Activated CD4-positive, alpha-beta T cell treated with anti-CD3 and anti-CD28 coated beads, Interleukin-2, Interleukin-4, amounts not matched to agents 100 ng/mL and 50 ng/mL, durations not matched to agents 16 hours and 8 hours (primary cell): Measurements from ENCODE around the gene CNR2.
A peak's percentile ranks its signal among the peaks of the same experiment; 100 is the strongest.
"Not testable (repeated sequence)": the region's sequence is repeated elsewhere in the genome, so short reads cannot be mapped to it uniquely, and the experiment has no call there.

ENCODE experiments used
- DNase-seq: peaks from one replicate; pipeline ENCODE4 v3.0.0-alpha.2; 2020; ENCODE audit warnings: low spot score

Gene CNR2

DNA sequence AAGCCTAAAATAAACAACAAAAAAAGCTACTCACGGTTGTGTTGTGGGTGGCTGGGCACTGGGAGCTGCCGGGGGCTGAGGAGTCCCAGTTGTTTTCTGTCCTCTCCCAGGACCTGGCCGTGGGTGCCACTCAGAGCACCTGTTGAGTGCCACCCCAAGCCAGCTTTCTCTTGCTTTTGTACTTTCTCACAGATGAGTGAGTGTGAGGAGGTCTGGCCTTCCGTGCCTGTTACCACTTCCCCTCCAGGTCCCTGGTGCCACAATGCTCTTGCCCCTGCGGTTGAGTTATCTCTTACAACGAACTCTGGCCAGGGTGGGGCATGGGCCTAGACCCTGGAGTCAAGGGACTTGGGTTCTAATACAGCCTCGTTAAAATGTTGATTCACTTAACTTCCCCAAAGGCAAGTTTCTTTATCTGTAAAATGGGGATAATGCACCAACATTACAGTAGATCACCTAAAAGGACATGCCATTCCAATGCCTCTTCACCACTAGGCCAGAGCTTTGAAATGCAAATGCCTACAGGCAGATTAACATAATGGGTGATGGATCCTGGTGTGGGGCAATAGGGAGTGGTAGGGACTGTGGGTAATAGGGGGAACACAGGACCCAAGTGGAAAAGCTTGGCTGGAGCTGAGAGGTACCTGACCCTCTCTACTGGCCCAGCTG, at the start of gene CNR2:
Gene CNR2 (minus strand): TSS at position 151 of the 669 bp plus-strand sequence. CDS start 37,745 bp downstream, outside the sequence.
- DNase-seq = no peak

DNA sequence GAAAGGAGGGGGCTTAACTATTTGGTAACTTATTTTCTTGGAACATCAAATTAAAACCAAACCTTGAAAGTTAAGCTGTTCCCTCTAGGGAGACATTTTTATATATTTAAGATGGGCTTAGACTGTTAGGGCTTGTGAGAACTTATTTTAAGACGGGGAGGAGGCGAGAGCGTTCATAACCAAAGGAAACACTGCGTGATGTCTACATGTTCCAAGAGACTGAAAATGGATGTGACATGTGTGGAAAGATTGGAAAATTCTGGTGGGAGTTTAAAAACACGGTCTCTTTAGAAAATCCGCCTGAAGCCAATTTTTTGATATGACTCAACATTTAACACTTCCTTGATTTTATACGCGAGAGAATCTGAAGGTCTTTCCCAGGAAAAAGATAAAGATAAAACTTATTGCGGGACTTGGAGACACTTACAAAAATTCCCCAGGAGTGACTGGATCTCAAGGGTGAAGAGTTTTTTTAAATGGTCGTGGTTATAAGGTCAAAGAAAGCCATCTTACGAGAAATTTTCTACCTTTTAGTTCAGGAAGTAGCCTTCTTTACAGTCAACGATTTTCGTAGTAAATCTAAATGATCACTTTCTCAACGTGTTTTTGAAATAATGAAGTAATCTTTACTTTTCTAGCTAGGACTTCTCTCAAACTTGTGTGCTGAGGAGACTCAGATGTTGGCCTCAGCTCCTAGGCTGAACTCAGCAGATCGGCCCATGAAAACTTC, 47.3 kb upstream of the CNR2 start:
- no peak for DNase-seq

DNA sequence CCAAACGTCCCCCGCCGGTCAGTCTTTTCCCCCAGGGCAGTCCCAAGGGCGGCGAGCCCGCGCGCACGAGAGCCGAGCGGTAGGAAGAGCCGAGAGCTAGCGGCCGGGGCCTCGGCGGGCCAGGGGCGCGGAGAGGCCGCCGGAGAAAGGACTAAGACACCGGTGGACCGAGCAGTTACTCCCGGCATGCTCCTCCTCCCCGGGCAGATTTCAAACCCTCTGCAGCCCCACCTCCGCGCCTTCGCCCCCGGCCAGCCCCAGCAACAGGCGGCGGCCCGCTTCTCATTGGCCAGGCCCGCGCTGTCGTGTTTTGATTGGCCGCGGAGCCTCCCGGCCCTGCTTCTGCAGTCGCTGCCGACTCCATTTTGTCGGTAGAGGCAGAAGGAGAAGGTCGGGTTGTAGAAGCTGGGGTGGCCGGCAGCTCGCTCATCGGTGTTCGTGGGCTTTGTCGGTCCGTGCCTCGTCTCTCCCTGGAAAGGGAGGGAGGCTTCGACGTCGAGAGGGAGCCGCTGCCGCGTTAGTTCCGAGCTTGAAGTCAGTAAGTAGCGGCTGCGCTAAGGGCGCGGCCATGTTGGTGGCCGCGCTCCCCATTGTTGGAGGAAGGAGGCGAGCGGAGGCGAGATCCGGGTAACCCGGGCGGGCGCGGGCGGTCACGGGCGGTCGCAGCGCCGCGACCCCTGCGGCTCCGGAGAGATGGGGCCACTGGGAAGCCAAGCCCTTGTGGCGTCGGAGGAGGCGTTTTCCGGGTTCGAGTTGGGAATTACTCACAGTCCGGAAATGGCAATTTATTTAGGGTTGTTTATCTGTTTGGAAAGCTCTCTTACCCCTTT, 46.5 kb upstream of the CNR2 start, which contains the start of gene PNRC2:
Gene PNRC2 (plus strand): TSS at position 368 of the 830 bp plus-strand sequence. CDS start 1,630 bp downstream, outside the sequence.
- DNase-seq = peak; percentile 98

DNA sequence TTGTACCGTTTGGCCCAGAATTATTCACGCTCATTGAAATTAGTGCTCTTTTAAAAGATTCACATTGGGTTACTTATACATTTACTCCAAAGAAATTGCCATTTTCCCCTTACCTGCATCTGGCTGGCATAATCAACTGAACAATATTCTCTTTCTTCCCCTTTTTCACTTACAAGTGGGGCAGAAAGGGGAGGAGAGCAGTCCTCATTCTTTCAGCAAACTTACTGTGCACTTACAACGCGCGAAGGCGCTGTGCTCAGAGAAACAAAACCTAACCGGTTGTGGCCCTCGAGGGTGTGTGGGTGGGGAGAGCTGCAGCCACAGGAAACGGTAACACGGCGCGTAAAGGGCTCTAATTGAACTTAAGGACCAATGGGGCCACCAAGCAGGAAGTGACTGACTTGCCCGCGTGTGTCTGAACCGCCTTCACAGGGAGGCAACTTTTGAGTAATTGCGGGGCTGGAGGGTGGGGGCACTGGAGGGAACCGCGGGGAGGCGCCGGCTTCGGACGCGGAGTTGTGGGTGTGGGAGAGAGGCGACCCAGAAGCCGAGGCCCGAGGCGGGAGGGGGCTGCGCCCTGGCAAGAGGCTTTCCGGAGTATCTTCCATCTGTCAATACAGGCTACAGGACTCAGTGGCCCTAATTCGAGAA, 45.8 kb upstream of the CNR2 start:
- DNase-seq = peak; percentile 97

DNA sequence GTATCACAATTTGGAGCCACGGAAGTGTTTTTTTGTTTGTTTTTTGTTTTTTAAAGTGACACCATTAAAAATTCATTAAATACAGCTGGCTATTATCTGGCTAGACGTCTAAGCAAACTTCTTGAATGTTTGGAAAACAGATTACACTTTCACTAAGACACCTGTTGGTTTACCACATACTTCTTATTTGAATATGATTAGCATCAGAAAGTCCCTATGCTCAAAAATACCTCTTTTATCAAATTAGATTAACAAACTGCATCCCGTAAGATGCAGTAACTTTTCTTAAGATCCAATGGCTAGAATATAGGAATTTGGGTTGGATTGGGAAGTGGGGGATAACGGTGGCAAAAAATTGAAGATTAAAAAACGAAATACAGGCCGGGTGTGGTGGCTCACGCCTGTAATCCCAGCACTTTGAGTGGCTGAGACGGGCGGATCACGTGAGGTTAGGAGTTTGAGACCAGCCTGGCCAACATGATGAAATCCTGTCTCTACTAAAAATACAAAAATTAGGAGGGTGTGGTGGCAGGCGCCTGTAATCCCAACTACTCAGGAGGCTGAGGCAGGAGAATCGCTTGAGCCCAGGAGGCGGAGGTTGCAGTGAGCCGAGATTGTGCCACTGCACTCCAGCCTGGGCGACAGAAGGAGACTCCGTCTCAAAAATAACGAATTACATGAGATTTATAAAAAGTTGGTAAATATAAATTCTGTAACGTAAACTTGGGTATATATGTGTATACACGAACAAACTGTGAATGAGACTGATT, 45.1 kb upstream of the CNR2 start:
- DNase-seq = not testable (repeated sequence)

DNA sequence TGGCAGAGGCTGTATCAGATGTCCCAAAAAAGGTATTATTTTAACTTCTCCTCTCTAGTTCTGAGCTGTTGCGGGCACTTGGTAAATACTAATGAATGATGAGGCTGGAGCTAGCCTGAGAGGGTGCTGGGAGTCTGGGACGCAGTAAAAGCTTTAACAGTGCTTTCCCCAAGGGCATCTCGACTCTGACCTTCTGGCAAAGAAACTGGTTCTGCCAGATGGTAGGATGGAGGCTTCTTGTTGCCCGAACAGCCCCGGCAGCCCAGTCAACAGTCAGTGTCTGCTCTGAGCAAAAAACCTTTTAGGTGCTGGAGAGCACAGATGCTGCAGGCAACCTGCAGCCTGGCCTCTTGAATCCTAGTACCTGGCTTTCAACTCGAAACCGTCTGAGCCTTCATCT, 43.9 kb upstream of the CNR2 start:
- DNase-seq = no peak

DNA sequence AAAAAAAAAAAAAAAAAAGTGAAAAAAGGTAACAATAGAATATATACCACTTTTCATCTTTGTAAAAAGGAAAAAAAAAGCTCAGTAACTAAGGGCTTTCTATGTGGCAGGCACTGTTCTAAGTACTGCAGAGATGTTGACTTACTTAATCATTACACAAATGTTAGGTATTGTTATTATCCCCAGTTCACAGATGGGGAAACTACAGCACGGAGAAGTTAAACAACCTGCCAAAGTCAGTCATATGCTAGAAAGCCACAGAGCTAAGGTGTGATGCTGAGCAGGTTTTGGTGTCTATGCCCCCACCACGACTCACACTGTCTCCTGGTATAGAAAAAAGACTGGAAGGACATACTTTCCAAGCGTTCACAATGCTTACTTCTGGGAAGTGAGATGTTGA, 39.9 kb upstream of the CNR2 start:
- no peak for DNase-seq

DNA sequence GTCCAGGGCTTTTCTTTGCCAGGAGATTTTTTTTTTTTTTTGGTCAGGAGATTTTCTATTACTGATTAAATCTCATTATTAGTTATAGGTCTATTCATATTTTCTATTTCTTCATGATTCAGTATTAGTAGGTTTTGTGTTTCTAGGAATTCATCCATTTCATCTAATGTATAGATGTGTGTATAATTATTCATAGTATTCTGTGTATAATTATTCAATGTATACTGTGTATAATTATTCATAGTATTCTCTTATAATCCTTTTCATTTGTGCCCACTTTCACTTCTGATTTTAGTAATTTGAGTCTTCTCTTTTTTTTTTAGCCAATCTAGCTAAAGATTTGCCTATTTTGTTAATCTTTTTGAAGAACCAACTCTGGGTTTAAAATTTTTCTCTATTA, 34.2 kb upstream of the CNR2 start:
- DNase-seq = no peak

DNA sequence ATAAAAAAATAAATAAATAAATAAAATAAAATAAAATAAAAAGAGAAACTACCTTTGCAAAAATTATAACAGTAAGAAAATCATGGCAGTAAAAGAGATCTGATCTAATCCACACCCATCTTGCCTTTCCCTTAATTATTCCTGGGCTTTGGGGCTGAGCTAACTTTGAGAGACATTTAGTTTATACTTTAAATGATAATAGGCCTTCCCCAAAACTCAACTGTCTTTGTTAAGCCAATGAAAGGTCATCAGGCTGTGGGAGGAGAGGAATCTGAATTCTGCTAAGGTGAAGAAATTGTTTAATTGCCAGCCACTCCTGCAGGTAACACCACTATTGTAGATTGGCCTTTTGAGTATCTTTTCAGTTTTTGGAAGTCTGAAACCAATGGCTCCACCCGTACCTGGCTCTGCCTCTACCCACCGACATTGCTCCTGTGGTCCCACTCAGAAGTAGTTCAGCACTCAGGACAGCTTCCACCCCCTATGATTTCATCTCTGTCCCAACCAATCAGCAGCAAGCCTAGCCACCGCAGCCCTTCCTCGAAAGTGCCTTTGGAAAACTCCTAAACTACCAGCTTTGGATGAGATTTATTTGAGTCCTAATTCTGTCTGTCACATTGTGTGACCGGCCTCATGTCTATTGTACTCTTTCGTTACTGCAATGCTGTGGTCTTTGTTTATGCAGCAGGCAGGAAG, 23.5 kb upstream of the CNR2 start:
- DNase-seq = no peak

DNA sequence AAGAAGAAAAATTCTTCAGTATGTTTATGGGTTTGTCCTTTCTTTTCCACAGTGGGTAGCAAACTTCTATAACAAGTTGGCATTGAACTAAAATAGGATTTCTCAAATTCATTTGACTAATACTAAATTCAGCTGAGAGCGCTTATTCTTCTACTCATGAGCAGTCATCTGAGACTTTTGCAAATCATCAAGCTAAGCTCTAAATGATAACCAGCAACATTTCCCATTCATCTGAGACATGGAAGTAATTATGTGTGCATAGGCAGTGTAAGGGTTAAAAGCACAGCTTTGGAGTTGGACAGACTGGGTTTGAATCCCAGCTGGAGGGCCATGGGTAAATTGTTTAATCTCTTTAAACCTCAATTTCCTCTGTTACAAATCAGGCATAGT, 18.3 kb upstream of the CNR2 start:
- DNase-seq = no peak

DNA sequence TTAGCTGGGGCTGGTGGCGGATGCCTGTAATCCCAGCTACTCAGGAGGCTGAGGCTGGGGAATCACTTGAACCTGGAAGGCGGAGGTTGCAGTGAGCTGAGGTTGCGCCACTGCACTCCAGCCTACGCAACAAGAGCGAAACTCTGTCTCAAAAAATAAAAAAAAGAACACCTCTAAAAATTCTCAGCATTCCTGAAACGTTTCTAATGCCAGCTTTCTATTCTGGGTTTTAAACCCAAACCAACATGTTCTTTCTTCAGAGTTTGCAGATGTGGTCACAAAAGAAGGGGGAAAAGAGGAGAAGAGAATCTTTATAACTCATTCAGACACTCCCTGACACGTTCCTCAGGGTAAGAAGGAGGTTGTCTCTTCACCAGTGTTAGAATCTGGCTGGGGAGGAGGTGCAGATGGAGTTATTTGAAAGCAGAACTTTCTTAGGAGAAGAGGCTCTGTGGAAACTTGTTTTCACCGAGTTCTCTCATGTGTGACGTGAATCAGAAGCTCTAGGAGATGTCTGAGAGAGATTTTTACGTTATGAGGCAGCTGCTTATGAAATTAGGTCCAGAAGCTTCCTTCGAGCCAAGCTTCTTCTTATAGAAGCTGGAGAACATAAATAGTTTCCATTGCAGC, 17.8 kb upstream of the CNR2 start:
- no peak for DNase-seq

DNA sequence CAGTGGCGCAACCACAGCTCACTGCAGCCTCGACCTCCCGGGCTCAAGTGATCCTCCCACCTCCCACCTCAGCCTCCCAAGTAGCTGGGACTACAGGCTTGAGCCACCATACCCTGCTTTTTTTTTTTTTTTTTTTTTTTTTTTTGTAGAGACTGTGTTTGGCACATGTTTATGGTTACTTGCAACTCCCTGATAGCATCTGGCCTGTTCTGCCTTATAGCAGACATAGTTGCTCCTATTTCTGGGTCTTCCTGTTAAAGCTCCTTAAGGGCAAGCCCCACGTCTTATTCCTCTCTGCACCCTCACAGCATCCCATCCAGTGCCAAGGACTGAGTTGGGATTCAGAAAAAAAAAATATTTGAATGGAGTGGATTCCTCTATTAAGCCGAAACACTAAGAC, 17.1 kb upstream of the CNR2 start:
- DNase-seq = no peak

DNA sequence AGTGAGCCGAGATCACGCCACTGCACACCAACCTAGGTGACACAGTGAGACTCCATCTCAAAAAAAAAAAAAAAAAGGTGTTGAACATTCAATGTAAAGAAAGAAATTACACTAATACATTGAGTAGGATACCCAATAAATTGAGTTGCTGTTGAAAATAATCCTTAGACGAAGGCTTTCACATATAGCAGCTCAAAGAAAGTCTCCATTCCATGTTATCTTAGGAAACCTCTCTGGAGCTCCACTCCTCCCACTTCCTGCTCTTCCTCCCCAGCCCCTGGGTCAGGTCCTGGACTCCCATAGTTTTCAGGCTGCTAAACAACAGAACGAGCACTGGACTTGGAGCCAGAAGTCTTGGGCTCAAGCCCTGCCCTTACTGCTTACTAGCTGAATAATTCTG, 15.6 kb upstream of the CNR2 start:
- DNase-seq = no peak

DNA sequence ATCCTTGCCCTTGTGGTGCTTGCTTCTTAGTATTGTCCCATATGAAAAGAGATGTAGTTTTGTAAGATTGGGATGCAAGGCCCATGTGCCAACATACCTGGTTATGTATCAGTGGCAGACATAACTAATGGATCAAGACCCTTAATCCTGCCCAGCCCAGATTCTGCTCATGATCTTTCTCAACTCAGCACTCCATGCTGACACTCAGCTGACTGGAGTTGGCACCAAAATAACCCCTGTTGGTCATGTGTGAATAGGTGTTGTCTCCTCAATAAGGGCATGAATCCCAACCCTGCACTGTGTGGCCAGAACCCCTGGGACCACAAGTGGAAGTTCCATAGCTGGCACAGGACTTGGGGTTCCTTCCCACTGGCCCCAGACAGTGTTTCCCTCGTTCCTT, 13.9 kb upstream of the CNR2 start:
- no peak for DNase-seq

DNA sequence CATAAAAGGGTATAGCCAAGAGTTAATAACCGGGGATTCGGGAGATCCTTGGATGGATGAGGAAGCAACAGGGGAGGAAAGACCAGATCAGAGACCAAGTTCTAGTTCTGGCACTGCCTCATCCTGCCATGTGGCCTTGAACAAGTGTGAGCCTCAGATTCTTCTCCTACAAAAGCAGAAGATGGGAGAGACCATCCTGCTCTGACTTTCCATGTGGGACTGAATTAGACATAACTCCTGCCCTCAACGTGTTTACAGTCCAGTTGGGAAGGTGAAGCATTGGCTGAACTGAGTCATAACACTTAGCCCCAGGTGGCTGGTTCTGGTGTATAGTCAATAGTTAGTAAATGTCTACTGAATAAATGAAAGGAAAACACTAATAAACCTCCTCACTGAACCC, 12.1 kb upstream of the CNR2 start:
- DNase-seq = no peak

DNA sequence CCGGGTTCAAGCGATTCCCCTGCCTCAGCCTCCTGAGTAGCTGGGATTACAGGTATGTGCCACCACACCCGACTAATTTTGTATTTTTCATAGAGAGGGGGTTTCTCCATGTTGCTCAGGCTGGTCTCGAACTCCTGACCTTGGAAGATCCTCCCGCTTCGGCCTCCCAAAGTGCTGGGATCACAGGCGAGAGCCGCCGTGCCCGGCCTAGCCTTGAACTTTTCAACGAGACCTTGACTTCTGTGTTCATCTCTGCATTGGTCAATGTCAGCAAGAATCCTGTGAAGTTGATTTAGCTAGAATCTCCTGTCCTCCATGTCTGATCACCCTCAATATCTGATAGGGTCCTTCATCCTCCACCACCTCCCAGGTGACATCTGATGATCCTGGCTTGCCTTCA, 11.4 kb upstream of the CNR2 start:
- DNase-seq = no peak

DNA sequence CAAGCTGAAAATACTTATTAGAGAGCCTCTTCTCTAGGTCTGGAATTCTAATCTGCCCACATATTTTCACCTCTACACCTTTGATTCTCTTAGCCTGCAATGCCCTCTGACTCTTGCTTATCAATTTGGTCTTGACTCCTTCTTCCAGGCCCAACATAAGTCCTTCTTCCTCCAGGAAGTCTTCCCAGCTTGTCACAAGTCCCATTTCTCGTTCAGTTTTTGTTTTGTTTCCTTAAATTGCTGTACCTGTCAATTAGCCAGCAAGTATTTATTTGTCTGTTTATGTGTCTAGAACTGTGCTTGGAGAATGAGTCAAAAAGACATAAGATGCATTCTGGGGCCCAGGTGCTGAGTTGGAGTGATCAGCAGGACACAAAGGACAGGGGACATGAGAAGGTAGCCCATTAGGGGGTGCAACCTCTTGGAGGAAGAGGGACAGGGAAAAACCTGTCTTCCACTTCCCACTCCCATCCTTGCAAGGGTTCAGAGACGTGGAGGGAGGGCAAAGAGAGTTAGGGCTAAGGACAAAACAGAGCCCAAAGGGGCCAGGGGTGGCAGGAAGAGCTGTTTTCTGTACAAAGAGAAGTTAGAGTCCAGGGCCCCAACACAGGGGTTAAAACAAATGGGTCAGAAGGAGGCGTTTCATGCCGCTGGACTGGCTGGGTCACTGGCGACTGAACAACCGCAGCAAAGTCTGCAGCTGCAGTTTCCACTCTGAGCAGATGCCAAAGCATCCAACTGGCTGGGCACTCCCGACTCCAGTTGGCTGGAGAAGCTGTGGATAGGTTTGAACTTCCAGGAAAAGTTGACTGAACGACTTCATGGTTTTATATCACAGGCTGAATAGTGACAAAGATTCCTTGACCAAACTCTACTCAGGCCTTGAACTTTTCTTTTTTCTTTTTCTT, 10.7 kb upstream of the CNR2 start:
- no peak for DNase-seq

DNA sequence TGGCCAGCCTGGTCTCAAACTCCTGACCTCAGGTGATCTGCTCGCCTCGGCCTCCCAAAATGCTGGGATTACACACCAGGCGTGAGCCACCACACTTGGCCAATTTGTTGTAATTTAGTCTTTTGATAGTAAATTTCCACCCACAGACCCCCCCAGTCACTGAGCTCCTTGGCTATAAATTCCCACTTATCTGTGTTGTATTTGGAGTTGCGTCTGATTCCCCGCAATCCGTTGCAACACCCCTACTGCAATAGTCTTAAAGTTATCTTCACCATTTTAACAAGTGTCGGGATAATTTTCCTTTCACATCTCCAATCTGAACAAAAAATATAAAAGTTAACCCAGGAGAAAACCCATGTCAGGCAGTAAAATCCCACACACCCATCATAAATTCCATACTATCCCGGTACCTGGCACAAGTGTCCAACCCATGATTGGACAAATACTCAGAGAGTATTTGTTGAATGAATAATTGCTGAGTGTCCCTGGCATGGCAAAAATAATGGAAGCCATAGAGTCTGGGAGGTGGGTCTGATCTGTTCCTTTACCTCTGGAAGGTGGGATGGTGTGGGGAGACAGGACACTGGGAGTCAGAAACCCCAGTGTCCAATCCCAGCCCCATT, 9.3 kb upstream of the CNR2 start:
- no peak for DNase-seq
